ENCODE results near the gene SPTY2D1.
"Not testable (repeated sequence)": the region's sequence is repeated elsewhere in the genome, so short reads cannot be mapped to it uniquely, and the experiment has no call there.

SPTY2D1 gene, protein sequence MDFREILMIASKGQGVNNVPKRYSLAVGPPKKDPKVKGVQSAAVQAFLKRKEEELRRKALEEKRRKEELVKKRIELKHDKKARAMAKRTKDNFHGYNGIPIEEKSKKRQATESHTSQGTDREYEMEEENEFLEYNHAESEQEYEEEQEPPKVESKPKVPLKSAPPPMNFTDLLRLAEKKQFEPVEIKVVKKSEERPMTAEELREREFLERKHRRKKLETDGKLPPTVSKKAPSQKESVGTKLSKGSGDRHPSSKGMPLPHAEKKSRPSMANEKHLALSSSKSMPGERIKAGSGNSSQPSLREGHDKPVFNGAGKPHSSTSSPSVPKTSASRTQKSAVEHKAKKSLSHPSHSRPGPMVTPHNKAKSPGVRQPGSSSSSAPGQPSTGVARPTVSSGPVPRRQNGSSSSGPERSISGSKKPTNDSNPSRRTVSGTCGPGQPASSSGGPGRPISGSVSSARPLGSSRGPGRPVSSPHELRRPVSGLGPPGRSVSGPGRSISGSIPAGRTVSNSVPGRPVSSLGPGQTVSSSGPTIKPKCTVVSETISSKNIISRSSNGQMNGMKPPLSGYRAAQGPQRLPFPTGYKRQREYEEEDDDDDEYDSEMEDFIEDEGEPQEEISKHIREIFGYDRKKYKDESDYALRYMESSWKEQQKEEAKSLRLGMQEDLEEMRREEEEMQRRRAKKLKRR
- total RNA-seq: 167 reads per million, percentile 90 among the genes with 10 or more reads in this experiment

DNA sequence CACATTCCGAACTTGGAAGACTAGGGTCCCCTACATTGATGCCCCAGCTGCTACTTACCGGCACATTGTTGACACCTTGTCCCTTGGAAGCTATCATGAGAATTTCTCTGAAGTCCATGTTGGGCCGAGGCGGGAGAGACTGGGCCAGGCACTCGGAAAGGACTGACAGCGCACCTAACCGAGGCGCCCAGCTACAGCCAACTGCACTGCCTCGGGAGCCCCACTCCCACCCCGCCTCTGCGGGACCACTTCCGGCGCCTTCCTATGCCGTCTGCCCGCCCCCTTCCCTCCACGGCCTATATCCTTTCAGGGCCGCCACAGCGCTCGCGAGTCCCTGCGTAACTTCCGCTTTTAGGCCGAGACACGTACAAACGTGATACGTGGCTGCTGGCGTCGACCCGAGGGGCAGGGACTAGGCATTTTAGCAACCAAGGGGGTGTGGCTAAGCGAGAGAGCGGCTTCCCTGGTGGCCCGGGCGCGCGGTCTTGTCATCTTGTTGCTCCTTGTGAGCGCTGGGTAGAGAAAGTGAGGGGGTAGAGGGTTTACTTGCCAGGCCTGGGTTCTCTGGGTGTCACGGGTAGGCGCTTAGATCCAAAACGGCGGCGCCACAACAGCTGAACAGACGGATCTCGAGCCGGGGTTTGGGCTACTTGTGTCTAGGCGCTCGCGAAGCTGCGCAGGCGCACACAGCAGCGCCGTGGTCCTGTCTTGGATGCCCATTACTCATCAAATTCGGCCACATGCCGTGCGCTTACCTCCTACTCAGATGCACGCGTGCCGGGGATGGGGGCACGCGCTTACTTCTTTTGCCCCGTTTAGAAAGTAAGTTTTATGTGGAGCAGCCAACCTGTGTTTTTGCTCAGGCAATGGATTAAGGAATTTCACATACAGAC, at the start of gene SPTY2D1:
Gene SPTY2D1, minus strand, starts transcription at position 203 of the 893 bp plus-strand sequence. Its CDS starts 85 bp downstream, at position 118.
- DNase-seq: peak; percentile 97

DNA sequence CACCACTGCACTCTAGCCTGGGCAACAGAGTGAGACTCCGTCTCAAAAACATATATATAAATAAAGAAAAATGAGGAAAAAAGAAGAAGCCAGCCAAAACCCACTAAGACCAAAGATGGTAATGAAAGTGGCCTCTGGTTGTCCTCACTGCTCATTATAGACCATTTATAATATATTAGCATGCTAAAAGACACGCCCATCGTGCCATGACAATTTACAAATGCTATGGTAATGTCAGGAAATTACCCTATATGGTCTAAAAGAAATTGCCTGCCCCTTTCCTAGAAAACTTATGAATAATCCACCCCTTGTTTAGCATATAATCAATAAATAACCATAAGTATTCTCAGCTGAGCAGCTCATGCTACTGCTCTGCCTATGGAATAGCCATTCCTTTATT, 48.3 kb upstream of the SPTY2D1 start:
- DNase-seq: no peak

DNA sequence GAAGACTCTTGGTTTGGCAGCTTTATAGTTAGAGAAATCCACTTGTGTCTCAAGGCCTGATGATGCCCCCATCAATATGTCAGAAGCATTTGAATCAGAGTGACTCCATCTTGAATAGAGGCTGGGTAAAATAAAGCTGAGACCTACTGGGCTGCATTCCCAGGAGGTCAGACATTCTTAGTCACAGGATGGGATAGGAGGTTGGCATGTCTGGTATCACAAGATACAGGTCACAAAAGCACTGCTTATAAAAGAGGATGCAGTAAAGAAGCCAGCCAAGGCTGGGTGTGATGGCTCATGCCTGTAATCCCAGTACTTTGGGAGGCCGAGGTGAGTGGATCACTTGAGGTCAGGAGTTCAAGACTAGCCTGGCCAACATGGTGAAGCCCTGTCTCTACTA, 47.8 kb upstream of the SPTY2D1 start:
- not testable (repeated sequence) for DNase-seq

DNA sequence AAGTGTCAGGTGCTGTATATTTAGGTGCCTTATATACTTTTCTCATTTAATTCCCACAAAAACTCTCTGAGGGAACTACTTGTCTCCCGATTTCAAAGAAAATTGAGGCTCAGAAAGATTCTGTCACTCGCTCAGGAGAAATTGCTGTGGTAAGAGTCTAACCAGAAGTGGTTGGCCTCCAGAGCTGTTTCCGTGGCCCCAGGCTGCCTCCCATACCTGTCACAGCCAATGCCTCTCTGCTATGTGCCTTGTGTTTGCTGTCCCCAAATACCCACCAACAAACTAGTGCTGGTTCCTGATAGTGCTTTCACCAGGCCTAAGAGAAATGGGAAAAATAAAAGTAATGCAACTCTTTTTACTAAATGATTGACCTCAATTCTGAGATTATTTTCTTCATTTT, 43.4 kb upstream of the SPTY2D1 start:
- no peak for DNase-seq

DNA sequence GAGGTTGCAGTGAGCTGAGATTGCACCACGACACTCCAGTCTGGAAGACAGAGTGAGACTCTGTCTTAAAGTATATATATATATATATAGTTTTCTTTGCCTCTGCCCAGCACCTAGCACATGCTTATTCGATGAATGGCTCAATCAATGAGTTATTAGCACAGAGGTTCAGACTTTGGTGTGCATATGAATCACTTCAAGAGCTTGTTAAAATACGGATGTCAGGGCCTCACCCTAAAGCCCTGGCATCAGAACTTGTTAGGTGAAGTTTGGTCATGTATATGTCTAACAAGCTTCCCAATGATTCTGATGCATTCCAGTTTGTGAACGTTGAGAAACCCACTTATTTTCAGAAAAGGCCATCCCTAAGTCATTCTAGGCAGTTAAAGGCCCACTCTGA, 42.7 kb upstream of the SPTY2D1 start:
- DNase-seq: no peak

DNA sequence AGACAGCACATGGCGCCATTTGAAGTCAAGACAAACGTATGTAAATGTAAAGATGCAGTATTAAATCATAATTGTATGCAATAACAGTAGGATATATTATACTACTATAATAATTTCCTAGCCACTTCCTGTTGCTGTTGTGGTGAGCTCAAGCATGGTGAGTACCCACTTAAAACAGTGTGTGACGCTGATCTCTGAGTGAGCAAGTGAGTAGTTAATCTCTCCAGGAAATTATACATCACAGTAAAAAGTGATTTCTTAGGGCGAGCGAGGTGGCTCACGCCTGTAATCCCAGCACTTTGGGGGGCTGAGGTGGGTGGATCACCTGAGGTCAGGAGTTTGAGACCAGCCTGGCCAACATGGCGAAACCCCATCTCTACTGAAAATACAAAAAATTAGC, 38.1 kb upstream of the SPTY2D1 start:
- peak; percentile 49 for DNase-seq

DNA sequence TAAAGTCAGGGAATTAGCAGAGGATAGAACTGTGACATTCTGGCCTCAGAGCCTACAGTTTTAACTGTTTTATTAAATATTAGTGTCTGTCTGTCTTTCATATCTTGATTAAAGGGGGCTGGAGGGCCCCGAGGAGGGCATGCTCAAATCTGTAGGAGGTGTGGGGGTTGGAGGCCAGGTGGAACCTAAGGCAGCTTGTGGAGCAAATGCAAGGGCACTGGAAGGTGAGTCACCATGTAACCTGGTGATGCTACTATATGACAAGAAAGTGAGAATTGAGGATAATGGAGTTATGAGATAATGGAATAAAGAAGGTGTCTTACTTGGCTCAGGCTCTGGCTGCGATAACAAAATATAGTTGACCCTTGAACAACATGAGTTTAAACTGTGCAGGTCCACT, 37.1 kb upstream of the SPTY2D1 start:
- DNase-seq: no peak

DNA sequence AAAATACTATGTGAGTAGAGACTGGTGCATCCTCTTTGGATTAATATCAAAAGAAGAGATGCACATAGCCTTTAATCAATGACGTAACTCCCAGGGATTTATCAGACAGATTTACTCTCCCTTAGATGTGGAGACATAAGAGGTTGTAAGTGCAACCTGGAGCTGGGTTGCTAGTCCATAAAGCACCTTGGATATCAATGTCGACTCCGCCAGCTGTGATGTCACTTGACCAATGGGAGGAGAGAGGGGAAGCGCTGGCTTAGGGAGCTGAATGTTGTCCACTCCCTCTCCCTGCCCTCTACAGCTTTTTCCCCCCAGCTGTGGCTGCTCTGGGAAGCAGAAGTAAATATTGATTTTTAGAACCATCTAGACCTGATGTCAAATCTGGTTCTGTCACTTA, 35.6 kb upstream of the SPTY2D1 start:
- DNase-seq: no peak

DNA sequence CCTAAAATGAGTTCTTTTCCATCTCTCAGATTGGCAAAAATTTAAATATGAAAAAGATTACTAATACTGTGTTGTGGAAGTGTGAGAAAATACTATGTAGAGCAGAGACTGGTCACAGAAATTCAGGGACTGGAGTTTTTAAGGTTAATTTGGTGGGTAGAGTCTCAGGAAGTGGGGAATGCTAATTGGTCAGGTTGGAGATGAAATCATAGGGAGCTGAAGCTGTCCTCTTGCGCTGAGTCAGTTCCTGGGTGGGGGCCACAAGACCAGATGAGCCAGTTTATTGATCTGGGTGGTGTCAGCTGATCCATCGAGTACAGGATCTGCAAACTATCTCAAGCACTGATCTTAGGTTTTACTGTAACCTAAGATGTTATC, 35.1 kb upstream of the SPTY2D1 start:
- DNase-seq: no peak

DNA sequence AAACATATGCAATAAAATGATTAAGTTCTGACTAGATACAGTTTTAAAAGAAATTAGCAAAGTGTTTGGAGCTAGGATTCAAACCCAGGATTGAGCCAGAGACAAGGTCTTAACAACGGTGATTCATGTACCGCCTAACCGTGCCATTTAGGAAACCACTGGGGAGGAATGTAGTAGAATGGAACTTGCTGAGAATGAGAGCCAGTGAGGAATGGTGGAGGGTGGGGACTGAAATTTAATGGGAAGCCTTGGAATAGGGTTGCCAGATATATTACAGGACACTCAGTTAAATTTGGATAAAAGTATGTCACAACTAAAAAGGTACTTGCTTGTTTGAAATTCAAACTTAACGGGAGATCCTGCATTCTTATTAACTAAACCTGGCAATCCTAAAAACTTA, 34.0 kb upstream of the SPTY2D1 start:
- no peak for DNase-seq

DNA sequence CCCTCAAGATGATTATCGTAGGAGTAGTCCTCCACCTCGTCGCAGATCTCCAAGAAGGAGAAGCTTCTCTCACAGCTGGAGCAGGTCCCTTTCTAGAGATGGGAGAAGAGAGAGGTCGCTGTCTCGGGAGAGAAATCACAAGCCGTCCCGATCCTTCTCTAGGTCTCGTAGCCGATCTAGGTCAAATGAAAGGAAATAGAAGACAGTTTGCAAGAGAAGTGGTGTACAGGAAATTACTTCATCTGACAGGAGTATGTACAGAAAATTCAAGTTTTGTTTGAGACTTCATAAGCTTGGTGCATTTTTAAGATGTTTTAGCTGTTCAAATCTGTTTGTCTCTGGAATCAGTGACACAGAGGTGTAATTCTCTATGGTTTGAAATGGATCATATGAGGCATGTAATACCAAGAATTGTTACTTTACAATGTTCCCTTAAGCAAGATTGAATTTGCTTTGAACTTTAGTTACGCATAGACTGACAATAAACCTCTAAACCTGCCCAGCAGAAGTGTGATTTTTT, 31.3 kb upstream of the SPTY2D1 start:
- DNase-seq: not testable (repeated sequence)

DNA sequence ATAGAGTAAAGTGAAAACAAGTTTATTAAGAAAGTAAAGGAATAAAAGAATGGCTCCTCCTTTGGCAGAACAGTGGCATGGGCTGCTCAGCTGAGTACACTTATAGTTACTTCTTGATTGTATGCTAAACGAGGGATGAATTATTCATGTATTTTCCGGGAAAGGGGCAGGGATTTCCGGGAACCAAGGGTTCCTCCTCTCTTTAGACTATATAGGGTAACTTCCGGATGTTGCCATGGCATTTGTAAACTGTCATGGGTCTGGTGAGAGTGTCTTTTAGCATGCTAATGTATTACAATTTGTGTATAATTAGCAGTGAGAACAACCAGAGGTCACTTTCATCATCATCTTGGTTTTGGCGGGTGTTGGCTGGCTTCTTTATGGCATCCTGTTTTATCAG, 23.5 kb upstream of the SPTY2D1 start:
- DNase-seq: no peak

DNA sequence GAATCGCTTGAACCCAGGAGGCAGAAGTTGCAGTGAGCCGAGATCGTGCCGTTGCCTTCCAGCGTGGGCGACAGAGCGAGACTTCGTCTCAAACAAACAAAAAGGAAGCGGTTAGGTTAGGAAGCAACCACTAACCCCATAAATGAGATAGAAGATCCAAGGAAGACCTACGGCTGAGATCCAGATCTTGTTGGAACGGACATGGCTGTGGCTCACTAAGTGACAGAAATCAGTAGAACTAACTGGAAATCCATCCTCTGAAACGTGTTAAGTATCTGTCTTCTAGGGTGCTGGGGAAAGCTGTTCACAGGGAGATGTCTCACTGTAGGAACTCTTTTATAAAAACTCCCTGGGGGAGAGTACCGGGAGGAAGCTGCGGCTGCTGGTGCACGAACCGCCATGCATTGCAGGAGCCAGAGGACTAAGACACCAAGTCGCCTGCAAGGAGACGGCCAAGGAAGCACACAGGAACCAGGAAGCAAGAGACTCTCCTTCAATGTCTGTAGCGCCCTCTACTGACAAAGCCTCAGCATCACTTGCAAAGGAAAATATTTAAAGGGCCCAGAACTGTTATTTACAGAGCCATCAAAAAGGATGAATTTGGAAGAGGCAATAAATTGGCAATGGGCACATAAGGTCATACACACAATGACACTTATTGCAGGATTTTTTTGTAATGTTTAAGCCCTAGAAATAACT, 16.9 kb upstream of the SPTY2D1 start:
- DNase-seq: peak; percentile 10

DNA sequence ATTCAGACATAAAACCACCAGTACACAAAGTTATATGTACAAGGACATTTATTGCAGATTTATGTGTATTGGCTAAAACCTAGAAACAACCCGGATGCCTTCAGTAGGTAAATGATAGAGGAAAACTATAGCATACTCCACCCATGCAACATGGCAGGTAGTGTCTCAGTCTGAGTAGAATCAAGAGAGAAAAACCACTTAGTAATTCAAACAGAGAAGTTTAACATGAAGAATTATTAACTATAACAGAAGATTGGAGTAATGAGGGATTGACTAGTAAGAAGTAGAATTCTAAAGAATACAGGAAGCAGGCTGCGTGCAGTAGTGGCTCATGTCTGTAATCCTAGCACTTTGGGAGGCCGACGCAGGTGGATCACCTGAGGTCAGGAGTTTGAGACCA, 16.2 kb upstream of the SPTY2D1 start:
- no peak for DNase-seq

DNA sequence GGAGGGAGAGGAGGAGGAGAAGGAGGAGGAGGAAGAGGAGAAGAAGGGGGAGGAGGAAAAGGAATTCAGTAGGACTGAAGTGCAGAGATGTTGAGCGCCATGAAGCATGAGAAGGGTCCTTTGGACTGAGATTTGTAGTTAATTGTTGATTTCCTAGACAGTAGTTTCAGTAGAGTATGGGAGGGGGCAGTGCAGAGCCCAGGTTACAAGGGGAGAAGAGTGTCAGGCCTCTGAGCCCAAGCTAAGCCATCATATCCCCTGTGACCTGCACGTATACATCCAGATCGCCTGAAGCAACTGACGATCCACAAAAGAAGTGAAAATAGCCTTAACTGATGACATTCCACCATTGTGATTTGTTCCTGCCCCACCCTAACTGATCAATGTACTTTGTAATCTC, 8.9 kb upstream of the SPTY2D1 start:
- DNase-seq: not testable (repeated sequence)

DNA sequence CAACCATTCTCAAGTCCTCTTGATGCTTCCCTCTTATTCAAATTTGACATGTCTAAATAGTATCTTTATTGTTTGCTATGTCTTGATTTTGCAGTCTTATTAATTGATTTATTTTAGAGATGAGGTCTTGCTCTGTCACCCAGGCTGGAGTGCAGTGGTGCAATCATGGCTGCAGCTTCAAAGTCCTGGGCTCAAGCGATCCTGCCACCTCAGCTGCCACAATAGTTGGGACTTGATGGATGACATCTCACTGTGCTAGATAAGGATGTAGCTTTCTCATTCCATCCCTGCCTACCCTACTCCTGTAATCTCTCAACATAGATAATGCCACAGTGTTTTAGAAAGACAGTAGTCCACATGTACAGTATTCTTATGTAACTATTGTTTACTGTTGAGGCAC, 7.5 kb upstream of the SPTY2D1 start:
- DNase-seq: no peak

DNA sequence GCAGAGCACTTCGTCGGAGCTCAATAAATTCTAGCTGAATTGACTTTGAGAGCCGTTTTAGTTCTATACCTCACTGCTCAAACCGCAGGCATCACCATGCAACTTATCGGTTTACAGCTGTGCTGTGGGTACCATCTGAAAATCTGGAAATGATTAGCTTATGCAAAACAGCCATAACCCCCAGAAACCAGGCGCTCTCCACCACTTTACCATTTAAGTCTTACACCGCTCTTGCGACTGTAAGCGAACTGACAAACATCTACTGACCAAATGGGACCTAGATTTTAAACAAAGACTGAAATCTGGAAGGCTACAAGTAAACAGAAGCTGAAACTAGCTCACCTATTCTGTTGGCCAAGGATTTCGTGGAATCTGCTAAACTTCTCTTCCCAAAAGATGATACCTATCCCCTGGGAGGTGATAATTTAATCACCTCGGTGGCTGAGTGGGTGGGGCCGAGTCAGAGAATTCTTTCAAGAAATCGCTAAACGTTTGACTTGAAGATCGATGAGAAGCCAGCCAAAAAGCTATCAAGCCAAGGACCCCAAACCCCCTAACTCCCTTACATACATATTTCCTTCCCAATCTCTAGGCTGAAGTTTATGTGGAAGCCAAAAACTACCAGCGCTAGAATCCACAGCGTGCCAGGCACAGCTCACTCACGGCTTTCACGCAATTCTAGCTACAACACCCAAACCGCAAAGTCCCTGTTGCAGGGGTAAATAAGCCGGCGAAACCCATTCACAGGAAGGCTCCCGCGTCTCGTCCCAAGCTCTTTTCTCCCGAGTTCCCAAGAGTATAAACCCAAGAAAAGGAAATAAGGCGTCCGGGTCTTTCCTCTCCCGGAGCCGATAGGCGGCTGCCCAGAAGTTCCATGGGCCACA, 644 bp downstream of the SPTY2D1 start:
- no peak for DNase-seq

DNA sequence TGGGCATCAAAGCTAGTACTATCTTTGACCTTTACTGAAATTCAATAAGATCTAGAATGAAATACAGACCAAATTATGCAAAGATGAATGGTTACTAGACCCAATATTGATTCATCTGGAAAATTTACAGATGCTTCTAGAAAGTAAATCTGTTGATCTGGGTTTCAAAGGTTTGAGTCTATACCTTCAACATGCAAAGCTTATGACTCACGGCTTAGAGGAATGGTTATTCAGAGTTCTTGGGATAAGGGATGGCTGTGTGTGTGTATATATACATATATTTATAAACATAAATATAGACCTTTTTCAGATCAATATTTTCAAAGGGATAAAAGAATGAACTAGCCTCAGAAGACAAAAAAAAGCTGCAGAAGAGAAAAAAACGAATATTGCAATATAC, 1.3 kb downstream of the SPTY2D1 start:
- no peak for DNase-seq

DNA sequence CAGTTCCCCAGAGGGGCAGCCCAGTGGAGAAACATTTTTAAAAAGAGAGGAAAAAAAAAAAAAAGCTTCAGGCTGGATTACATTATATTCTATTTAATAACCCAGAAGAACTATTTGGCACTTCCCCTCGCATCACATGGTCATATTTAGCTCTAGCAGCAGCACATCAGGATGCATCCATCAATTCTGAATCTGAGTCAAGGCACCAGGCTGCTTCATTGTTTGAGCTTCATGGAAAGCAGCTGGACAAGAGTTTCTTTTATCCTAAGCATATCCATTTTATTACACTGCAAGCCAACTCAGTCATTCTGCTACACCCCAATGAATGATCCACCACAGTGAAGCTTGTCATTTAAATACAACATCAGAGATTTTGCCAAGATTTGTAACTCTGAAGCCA, 10.0 kb downstream of the SPTY2D1 start:
- no peak for DNase-seq

DNA sequence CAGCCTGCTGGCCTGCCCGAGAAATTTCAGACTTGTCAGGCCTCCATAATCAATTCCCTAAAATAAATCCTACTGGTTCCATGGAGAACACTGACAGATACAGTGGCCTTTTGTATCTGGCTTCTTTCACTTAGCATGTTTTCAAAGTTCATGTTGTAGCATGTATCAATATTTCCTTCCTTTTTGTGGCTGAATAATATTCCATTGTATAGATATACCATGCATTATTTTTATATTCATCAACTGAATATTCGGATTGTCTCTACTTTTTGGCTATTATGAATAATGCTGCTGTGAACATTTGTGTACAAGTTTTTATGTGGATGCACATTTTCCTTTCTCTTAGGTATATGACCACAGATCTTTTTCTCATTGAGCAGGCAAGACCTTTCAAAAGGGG, 10.4 kb downstream of the SPTY2D1 start:
- DNase-seq: no peak

DNA sequence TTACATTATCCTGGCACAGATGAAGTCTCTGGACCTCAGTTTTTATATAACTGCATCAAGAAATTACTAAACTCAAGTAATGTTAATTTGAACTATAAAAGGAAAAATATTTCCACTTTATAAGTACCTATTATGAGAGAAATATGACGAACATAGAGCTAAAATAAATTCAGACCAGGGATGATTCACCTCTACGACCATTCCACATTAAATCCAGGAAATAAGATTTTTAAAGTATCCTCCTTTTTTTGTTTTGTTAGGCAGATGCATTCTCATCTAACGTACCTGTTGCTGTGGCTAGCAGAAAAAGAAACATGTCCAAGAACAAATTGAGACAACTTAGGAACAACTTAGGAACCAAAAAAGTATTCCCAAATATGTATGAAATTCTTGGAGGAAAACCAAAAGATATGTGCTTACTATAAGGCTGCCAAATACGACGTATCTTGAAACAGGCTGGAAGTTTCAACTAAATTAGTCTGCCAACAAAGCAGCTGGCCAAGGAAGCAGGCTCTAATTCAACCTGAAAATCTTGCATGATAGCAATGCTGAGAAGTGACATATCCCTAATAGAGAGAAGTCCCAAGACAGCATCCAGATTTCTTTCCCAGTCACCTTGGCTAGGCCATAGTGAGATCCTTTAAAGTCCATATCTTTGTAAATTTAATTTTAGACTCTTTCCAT, 15.7 kb downstream of the SPTY2D1 start:
- no peak for DNase-seq
